ENCODE results near the gene ELAVL3. TPM values are rescaled to one million over a fixed set of nuclear protein-coding genes. Genes with fewer than 3 reads are reported as not detected.

The ELAVL3 gene
- total RNA-seq, 1 donor from 2014 or later, result 0.66 TPM

- Histone ChIP-seq H3K36me3 (peaks cover 57% of the 10 kb centered on the region), H3K9me3 (replicated peaks) (no peaks in the 10 kb centered on the region), H3K27ac (replicated peaks) (no peak overlapping the region), H3K4me1 (no peaks in the 10 kb centered on the region), H3K27me3 (ENCODE audit: low read depth) (no peaks in the 10 kb centered on the region), H3K4me3 (no peak overlapping the region)
- no peak for DNase-seq
- intact Hi-C loops (cut with micrococcal nuclease), result no loop called here
- TF ChIP-seq, protein P1, sequence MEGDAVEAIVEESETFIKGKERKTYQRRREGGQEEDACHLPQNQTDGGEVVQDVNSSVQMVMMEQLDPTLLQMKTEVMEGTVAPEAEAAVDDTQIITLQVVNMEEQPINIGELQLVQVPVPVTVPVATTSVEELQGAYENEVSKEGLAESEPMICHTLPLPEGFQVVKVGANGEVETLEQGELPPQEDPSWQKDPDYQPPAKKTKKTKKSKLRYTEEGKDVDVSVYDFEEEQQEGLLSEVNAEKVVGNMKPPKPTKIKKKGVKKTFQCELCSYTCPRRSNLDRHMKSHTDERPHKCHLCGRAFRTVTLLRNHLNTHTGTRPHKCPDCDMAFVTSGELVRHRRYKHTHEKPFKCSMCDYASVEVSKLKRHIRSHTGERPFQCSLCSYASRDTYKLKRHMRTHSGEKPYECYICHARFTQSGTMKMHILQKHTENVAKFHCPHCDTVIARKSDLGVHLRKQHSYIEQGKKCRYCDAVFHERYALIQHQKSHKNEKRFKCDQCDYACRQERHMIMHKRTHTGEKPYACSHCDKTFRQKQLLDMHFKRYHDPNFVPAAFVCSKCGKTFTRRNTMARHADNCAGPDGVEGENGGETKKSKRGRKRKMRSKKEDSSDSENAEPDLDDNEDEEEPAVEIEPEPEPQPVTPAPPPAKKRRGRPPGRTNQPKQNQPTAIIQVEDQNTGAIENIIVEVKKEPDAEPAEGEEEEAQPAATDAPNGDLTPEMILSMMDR (IDR thresholded peaks at IDR 0.05; ENCODE audit: borderline replicate concordance), result no peak
Measured at GRCh38 chr19:11495885-11496284, 15.0 kb upstream of the ELAVL3 start.

DNA sequence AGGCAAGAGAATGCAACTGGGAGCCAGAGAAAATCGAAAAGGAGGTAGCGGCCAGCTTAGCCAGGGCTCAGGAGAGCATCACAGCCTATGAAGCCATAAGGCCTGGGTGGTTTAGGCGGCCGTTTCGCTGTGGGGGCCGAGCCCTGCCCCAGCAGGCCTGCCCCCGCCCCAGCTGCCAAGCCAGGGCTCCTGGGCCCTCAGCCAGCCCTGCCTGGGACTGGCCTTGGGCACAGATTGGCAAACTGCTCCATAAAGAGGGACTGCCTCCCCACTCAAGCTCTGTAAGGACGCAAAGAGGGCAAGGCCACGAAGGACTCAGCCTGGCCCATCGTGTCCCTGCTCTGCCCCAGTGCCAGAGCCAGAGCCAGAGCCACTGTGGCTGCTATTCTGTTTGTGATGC, 14.6 kb upstream of the ELAVL3 start:
- Histone ChIP-seq H3K4me1 (no peaks in the 10 kb centered on the region), H3K36me3 (peaks cover 57% of the 10 kb centered on the region), H3K27me3 (ENCODE audit: low read depth) (no peaks in the 10 kb centered on the region), H3K4me3 (no peak overlapping the region), H3K9me3 (replicated peaks) (no peaks in the 10 kb centered on the region), H3K27ac (replicated peaks) (no peak overlapping the region)
- intact Hi-C loops (cut with micrococcal nuclease), result no loop called here
- no peak for DNase-seq
- TF ChIP-seq, protein P1 (IDR thresholded peaks at IDR 0.05; ENCODE audit: borderline replicate concordance), result no peak

DNA sequence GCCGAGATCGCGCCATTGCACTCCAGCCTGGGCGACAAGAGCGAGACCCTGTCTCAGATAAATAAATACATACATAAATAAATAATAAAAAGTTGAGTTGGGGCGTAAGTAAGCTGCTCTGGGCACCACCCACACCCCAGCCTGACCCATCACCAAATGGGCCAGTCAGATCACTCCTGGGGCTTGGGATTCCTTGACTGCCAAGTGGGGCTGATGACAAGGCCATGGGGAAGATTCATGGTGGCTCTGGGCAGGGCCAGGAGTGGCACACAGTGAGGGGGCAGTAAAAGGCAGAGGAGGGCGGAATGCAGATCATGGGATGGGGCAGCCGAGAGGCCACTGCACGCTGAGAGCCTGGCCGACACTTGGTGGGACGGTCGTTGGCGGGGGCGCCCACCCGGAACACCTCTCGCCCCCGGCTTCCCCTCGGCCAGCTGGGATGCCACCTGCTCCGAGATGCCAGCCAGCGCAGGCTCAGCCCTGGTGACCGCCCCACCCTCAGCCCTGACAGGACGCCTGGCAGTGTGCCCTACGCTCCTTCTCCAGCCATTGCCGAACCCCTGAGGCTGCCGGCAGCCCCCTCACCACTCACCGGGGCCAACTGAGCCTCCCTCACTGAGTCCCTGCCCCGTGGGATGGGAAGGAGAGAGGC, 13.9 kb upstream of the ELAVL3 start:
- H3K27me3 ChIP-seq (ENCODE audit: low read depth), result no peaks in the 10 kb centered on the region
- H3K4me3 ChIP-seq, result no peak overlapping the region
- H3K36me3 ChIP-seq, result peaks cover 57% of the 10 kb centered on the region
- H3K27ac ChIP-seq (replicated peaks), result no peak overlapping the region
- DNase-seq, result no peak
- H3K9me3 ChIP-seq (replicated peaks), result no peaks in the 10 kb centered on the region
- intact Hi-C loops (cut with micrococcal nuclease), result no loop called here
- no peaks in the 10 kb centered on the region for H3K4me1 ChIP-seq
- TF ChIP-seq, protein P1 (IDR thresholded peaks at IDR 0.05; ENCODE audit: borderline replicate concordance), result no peak

- Histone ChIP-seq H3K36me3 (peaks cover 45% of the 10 kb centered on the region), H3K27me3 (ENCODE audit: low read depth) (peaks cover 12% of the 10 kb centered on the region)
- intact Hi-C loops (cut with micrococcal nuclease), result no loop called here
Measured at GRCh38 chr19:11489378-11489777, 8.5 kb upstream of the ELAVL3 start.

GRCh38 chr19:11486661-11487503, 6.0 kb upstream of the ELAVL3 start:
- H3K27me3 ChIP-seq (ENCODE audit: low read depth), result peaks cover 37% of the 10 kb centered on the region
- peaks cover 33% of the 10 kb centered on the region for H3K36me3 ChIP-seq
- intact Hi-C loops (cut with micrococcal nuclease), result no loop called here

More at GRCh38 chr19:11489378-11489777, 8.5 kb upstream of the ELAVL3 start:
- no peaks in the 10 kb centered on the region for H3K4me1 ChIP-seq
- no peaks in the 10 kb centered on the region for H3K9me3 ChIP-seq (replicated peaks)
- H3K4me3 ChIP-seq, result no peak overlapping the region
- TF ChIP-seq, protein P1 (IDR thresholded peaks at IDR 0.05; ENCODE audit: borderline replicate concordance), result no peak
- DNase-seq, result no peak
- H3K27ac ChIP-seq (replicated peaks), result no peak overlapping the region

More at GRCh38 chr19:11486661-11487503, 6.0 kb upstream of the ELAVL3 start:
- TF ChIP-seq, protein P1 (IDR thresholded peaks at IDR 0.05; ENCODE audit: borderline replicate concordance), result no peak
- Histone ChIP-seq H3K9me3 (replicated peaks) (no peaks in the 10 kb centered on the region), H3K4me1 (peaks cover 16% of the 10 kb centered on the region), H3K4me3 (no peak overlapping the region), H3K27ac (replicated peaks) (no peak overlapping the region)
- DNase-seq, result no peak
